ENCODE measurements around the gene NSMF.

NSMF gene

DNA sequence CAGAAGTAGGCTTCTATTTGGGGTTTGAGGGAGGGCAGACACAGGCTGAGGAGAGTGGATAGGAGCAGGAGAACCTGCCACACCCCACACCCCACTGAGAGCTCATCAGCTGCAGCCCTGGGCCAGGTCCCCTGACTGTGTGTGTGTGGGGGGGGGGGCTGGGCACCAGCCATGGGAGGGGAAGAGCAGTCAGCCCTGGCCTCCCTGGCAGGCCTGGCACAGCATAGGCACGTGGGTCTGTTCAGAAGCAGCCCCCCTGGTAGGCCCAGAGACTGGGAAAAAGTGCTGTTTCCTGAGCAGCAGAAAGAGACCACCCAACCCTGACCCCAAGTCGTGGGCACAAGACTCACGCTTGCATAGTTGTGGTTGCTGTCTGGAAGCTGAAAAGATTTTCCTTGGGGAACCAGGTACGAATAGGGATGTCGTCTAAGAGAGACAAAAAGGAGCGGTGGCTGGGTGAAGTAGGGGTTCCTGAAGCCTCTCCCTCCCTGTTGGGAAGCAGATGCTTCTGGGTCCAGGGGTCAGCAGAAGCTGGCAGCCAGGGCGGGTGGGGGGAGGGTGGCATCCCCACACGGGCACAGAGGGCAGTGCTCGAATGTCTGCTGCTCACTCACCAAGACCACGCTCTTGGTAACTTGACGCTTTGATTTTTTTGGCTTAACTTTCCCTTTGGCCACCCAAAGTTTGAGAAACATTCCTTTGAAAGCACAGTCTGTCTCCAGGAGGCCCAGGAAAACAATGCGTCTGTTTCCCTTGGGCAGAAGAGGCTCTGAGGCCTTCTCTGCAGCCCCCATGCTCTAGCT lies 2.9 kb downstream of the NSMF start:
- WGBS (ENCODE audit: insufficient coverage): 97% methylated on average over 11 of the region's 12 CpGs
- Histone ChIP-seq H3K27ac (ENCODE audit: insufficient read depth in 1 of 2, low read depth in 1 of 2, low read length in 2 of 2, poor library complexity in 1 of 2, severe bottlenecking in 2 of 2) (no peak overlapping the region), H3K9me3 (ENCODE audit: control extremely low read depth in 1 of 5, control insufficient read depth in 4 of 5, insufficient read depth in 2 of 5, low read depth in 1 of 5, low read length in 4 of 5) (no peaks in the 10 kb centered on the region), H3K4me1 (ENCODE audit: control extremely low read depth in 1 of 4, control insufficient read depth in 4 of 4, insufficient read depth in 4 of 4, low read length in 3 of 4) (peaks cover 0 to 66% (median 59%) of the 10 kb centered on the region in 4 experiments), H3K36me3 (ENCODE audit: control insufficient read depth in 4 of 4, insufficient read depth in 4 of 4, low read length in 3 of 4) (peaks cover 0 to 37% (median under 1%) of the 10 kb centered on the region in 4 experiments), H3K4me3 (ENCODE audit: control insufficient read depth in 1 of 7, extremely low read depth in 1 of 7, insufficient read depth in 4 of 7, low read depth in 2 of 7, low read length in 6 of 7) (no peak overlapping the region), H3K27me3 (replicated peaks in 2 of 5; ENCODE audit: control insufficient read depth in 4 of 5, insufficient read depth in 5 of 5, low read length in 4 of 5) (no peaks in the 10 kb centered on the region)
- ChIA-PET CTCF (interaction anchor here (2.0 kb wide), 1 partner anchor 13 kb away, joined by 4 read pairs; no protein-coding TSS in a partner anchor), POLR2A (no interaction called here)
- no peak for DNase-seq

DNA sequence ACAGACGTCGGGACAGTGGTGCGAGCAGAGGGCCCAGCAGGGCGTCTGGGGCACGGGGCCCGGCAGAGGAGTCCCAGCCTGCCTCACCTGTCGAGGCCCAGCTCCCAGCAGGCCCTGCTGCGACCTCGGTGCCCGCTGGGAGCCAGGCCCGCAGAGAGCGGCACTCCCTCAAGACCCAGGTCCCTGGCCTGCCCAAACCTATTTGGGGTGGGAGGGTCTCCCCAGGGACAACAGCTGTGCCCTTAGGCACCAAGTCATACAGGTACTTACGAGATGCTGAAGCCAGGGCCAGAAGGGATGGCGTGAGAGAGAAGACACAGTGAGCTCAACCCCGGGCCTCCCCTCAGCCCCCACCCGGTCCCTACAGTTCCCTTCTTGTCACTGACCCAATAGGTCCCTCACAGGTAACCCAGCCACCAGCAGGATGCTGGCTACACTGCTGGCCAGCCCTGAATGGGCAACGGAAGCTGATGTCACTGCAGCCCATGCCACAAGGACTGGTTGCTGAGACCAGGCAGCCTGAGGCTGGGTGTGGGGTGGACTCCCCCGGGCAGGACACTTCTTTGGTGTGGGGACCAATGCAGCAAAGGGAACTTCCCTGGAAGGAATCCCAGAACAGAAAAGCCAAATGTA lies 3.7 kb downstream of the NSMF start:
- H3K27ac ChIP-seq (ENCODE audit: insufficient read depth in 1 of 2, low read depth in 1 of 2, low read length in 2 of 2, poor library complexity in 1 of 2, severe bottlenecking in 2 of 2): no peak overlapping the region
- H3K9me3 ChIP-seq (ENCODE audit: control extremely low read depth in 1 of 5, control insufficient read depth in 4 of 5, insufficient read depth in 2 of 5, low read depth in 1 of 5, low read length in 4 of 5): no peaks in the 10 kb centered on the region
- POLR2A ChIA-PET: no interaction called here
- H3K36me3 ChIP-seq (ENCODE audit: control insufficient read depth in 4 of 4, insufficient read depth in 4 of 4, low read length in 3 of 4): peaks cover 0 to 37% (median under 1%) of the 10 kb centered on the region in 4 experiments
- CTCF ChIA-PET: interaction anchor here (2.0 kb wide), 1 partner anchor 14 kb away, joined by 4 read pairs; no protein-coding TSS in a partner anchor
- no peak for DNase-seq
- H3K4me1 ChIP-seq (ENCODE audit: control extremely low read depth in 1 of 4, control insufficient read depth in 4 of 4, insufficient read depth in 4 of 4, low read length in 3 of 4): peaks cover 0 to 58% (median 53%) of the 10 kb centered on the region in 4 experiments
- H3K27me3 ChIP-seq (replicated peaks in 2 of 5; ENCODE audit: control insufficient read depth in 4 of 5, insufficient read depth in 5 of 5, low read length in 4 of 5): no peaks in the 10 kb centered on the region
- WGBS (ENCODE audit: insufficient coverage): 95% methylated on average over 12 of the region's 18 CpGs
- H3K4me3 ChIP-seq (ENCODE audit: control insufficient read depth in 1 of 7, extremely low read depth in 1 of 7, insufficient read depth in 4 of 7, low read depth in 2 of 7, low read length in 6 of 7): no peak overlapping the region

DNA sequence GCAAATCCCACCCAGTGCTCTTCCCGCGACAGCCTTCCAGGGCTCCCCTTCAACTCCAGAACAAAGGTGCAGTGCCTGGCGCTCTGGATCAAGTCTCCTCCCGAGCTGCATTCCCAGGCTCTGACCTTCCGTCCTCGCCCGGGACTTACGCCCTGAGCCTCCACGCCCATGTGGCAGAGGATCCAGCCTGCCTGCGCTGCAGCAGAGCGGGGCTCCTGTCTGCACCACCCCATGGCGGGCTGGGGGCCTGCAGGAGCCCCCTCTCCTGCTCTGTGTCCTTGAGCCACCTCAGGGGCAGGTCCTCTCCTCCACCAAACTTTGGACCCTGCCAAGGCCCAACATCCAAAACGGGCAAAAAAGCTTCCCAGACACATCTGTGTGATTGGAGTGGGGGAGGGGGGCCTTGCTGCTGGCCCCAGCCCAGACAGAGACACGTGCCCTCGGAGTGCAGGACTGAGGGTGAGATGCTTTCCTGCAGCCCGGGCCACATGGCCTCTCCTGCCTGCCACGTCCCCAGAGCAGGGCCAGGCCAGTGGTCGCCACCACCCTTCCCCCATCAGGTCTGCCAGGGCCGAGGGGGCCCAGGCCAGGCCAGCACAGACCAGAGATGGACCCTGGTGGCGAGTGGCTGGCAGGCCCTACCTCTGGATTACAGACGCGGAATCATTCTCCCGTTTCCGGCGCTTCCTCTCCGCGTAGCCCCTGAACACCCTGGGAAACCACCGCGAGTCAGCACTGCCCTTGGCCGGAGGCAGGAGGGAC lies 4.4 kb downstream of the NSMF start:
- H3K27me3 ChIP-seq (replicated peaks in 2 of 5; ENCODE audit: control insufficient read depth in 4 of 5, insufficient read depth in 5 of 5, low read length in 4 of 5): no peaks in the 10 kb centered on the region
- no peaks in the 10 kb centered on the region for H3K9me3 ChIP-seq (ENCODE audit: control extremely low read depth in 1 of 5, control insufficient read depth in 4 of 5, insufficient read depth in 2 of 5, low read depth in 1 of 5, low read length in 4 of 5)
- WGBS (ENCODE audit: insufficient coverage): 74% methylated on average over 27 of the region's 30 CpGs
- H3K4me1 ChIP-seq (ENCODE audit: control extremely low read depth in 1 of 4, control insufficient read depth in 4 of 4, insufficient read depth in 4 of 4, low read length in 3 of 4): peaks cover 0 to 53% (median 48%) of the 10 kb centered on the region in 4 experiments
- POLR2A ChIA-PET: no interaction called here
- H3K4me3 ChIP-seq (ENCODE audit: control insufficient read depth in 1 of 7, extremely low read depth in 1 of 7, insufficient read depth in 4 of 7, low read depth in 2 of 7, low read length in 6 of 7): peak overlapping the region in 6 of 7 experiments; percentile 40 to 79 (median 61)
- CTCF ChIA-PET: interaction anchor here (2.0 kb wide), 1 partner anchor 15 kb away, joined by 4 read pairs; no protein-coding TSS in a partner anchor
- peak in 1 of 3 donors; percentile 39 for DNase-seq
- no peak overlapping the region for H3K27ac ChIP-seq (ENCODE audit: insufficient read depth in 1 of 2, low read depth in 1 of 2, low read length in 2 of 2, poor library complexity in 1 of 2, severe bottlenecking in 2 of 2)
- peaks cover 0 to 40% (median under 1%) of the 10 kb centered on the region in 4 experiments for H3K36me3 ChIP-seq (ENCODE audit: control insufficient read depth in 4 of 4, insufficient read depth in 4 of 4, low read length in 3 of 4)

DNA sequence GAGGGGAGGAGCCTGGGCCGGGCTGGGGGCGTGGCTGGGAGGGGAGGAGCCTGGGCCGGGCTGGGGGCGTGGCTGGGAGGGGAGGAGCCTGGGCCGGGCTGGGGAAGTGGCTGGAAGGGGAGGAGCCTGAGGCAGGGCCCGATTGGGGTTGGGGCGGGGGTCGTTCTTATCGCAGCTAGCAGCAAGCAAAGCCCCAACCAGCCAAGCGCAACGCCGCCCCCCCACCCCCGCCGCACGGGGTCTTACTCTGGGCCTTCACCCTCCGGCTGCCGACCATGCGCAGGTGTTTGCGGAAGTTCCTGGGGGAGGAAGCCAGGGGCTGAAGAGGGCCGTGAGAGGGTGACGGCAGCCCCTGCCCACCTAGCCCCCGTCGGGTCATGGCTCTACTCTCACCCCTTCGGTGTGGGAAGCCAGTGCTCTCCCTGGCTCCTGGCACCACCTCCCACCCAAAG lies 5.0 kb downstream of the NSMF start:
- ChIA-PET CTCF (interaction anchor here (1.0 to 2.1 kb wide), 2 partner anchors 11 to 168 kb away, joined by 3 to 5 read pairs; no protein-coding TSS in a partner anchor), POLR2A (no interaction called here)
- peaks cover 0 to 47% (median 42%) of the 10 kb centered on the region in 4 experiments for H3K4me1 ChIP-seq (ENCODE audit: control extremely low read depth in 1 of 4, control insufficient read depth in 4 of 4, insufficient read depth in 4 of 4, low read length in 3 of 4)
- peaks cover 0 to 46% (median 5%) of the 10 kb centered on the region in 4 experiments for H3K36me3 ChIP-seq (ENCODE audit: control insufficient read depth in 4 of 4, insufficient read depth in 4 of 4, low read length in 3 of 4)
- H3K4me3 ChIP-seq (ENCODE audit: control insufficient read depth in 1 of 7, extremely low read depth in 1 of 7, insufficient read depth in 4 of 7, low read depth in 2 of 7, low read length in 6 of 7): peak overlapping the region in 6 of 7 experiments; percentile 40 to 79 (median 61)
- H3K9me3 ChIP-seq (ENCODE audit: control extremely low read depth in 1 of 5, control insufficient read depth in 4 of 5, insufficient read depth in 2 of 5, low read depth in 1 of 5, low read length in 4 of 5): no peaks in the 10 kb centered on the region
- 0% methylated on average over 12 of the region's 24 CpGs for WGBS (ENCODE audit: insufficient coverage)
- no peak overlapping the region for H3K27ac ChIP-seq (ENCODE audit: insufficient read depth in 1 of 2, low read depth in 1 of 2, low read length in 2 of 2, poor library complexity in 1 of 2, severe bottlenecking in 2 of 2)
- H3K27me3 ChIP-seq (replicated peaks in 2 of 5; ENCODE audit: control insufficient read depth in 4 of 5, insufficient read depth in 5 of 5, low read length in 4 of 5): no peaks in the 10 kb centered on the region
- DNase-seq: peak; percentile 40 to 80 (median 71)

DNA sequence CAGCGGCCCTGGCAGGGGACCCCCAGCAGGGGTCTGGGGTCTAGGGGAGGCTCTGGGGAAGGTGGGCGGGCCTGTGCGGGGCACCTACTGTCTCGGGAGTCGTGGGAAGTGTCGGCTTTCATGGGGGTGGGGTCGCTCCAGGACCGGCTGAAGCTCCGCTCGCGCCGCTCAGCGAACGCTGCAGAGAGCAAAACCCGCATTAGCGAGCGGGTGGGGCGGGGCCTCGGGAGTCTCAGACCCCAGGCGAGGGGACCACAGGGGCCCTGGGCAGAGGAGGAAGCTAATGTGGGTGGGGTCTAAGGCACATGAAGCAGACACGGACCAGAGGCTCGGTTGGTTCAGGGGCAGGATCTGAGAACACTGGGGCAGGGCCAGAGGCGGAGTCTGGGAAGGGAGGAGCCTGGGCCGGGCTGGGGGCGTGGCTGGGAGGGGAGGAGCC lies 5.5 kb downstream of the NSMF start:
- Histone ChIP-seq H3K9me3 (ENCODE audit: control extremely low read depth in 1 of 5, control insufficient read depth in 4 of 5, insufficient read depth in 2 of 5, low read depth in 1 of 5, low read length in 4 of 5) (no peaks in the 10 kb centered on the region), H3K27ac (ENCODE audit: insufficient read depth in 1 of 2, low read depth in 1 of 2, low read length in 2 of 2, poor library complexity in 1 of 2, severe bottlenecking in 2 of 2) (no peak overlapping the region), H3K36me3 (ENCODE audit: control insufficient read depth in 4 of 4, insufficient read depth in 4 of 4, low read length in 3 of 4) (peaks cover 0 to 50% (median 8%) of the 10 kb centered on the region in 4 experiments), H3K4me1 (ENCODE audit: control extremely low read depth in 1 of 4, control insufficient read depth in 4 of 4, insufficient read depth in 4 of 4, low read length in 3 of 4) (peaks cover 0 to 46% (median 39%) of the 10 kb centered on the region in 4 experiments), H3K27me3 (replicated peaks in 2 of 5; ENCODE audit: control insufficient read depth in 4 of 5, insufficient read depth in 5 of 5, low read length in 4 of 5) (no peaks in the 10 kb centered on the region), H3K4me3 (ENCODE audit: control insufficient read depth in 1 of 7, extremely low read depth in 1 of 7, insufficient read depth in 4 of 7, low read depth in 2 of 7, low read length in 6 of 7) (peak overlapping the region in 5 of 7 experiments; percentile 13 to 68 (median 48))
- ChIA-PET POLR2A (interaction anchor here (0.7 kb wide), 1 partner anchor 31 kb away, joined by 3 read pairs; the partner anchor contains the start of genes EXD3 and NOXA1), CTCF (interaction anchor here (1.0 to 2.1 kb wide), 2 partner anchors 10 to 167 kb away, joined by 3 to 5 read pairs; no protein-coding TSS in a partner anchor)
- DNase-seq: peak; percentile 88 to 94 (median 94)
- 28% methylated on average over 18 of the region's 25 CpGs for WGBS (ENCODE audit: insufficient coverage)

DNA sequence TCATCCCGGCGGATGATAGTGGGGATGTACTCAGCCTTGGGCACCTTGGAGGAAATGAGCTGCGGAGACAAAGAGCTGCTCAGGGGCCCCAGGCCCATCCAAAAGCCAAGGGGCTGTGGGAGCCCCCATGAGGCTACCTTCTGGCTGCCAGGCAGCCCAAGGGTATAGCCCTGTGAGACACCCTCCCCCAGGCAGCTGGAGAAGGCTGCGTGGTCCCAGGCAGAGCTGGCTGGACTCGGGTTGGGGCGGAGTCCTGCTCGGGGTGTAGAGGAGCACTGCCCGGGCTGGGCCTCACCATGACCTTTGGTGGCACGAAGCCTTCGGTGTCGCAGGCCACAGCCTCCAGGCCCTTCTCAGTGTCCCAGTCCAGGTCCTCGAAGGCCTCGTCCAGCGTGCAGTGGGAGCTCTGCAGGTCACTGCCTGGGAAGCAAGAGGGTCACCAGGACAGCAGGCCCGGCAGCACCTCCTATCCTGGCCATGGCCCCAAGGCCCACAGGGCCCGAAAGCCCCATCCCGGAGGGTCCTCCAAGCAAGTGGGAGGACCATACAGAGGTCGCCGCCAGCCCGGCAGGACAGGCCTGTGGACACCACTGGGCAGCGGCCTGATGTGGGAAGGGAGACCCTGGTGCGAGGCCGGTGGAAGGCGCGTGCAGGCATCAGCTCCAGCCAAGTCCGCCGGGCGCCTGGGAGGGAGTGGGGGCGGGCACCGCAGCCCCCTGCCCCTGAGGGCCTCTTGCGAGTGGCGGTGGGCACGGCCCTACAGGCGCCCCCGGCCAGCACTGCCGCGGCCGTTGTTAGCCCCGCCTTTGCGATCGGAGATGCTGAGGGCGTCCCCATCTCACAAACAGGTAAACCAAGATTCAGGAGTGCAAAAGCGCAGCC lies 6.1 kb downstream of the NSMF start:
- peak overlapping the region in 5 of 7 experiments; percentile 13 to 68 (median 48) for H3K4me3 ChIP-seq (ENCODE audit: control insufficient read depth in 1 of 7, extremely low read depth in 1 of 7, insufficient read depth in 4 of 7, low read depth in 2 of 7, low read length in 6 of 7)

More for the DNA sequence above, 6.1 kb downstream of the NSMF start:
- H3K36me3 ChIP-seq (ENCODE audit: control insufficient read depth in 4 of 4, insufficient read depth in 4 of 4, low read length in 3 of 4): peaks cover 0 to 57% (median 8%) of the 10 kb centered on the region in 4 experiments
- CTCF ChIA-PET: interaction anchor here (0.9 to 2.1 kb wide), 3 partner anchors 9 to 167 kb away, joined by 3 to 5 read pairs (median 3); no protein-coding TSS in a partner anchor
- WGBS (ENCODE audit: insufficient coverage): 91% methylated on average over 40 of the region's 43 CpGs
- no peaks in the 10 kb centered on the region for H3K9me3 ChIP-seq (ENCODE audit: control extremely low read depth in 1 of 5, control insufficient read depth in 4 of 5, insufficient read depth in 2 of 5, low read depth in 1 of 5, low read length in 4 of 5)
- POLR2A ChIA-PET: interaction anchor here (0.7 kb wide), 1 partner anchor 30 kb away, joined by 3 read pairs; the partner anchor contains the start of genes EXD3 and NOXA1
- no peak for DNase-seq
- no peaks in the 10 kb centered on the region for H3K27me3 ChIP-seq (replicated peaks in 2 of 5; ENCODE audit: control insufficient read depth in 4 of 5, insufficient read depth in 5 of 5, low read length in 4 of 5)
- H3K27ac ChIP-seq (ENCODE audit: insufficient read depth in 1 of 2, low read depth in 1 of 2, low read length in 2 of 2, poor library complexity in 1 of 2, severe bottlenecking in 2 of 2): no peak overlapping the region
- H3K4me1 ChIP-seq (ENCODE audit: control extremely low read depth in 1 of 4, control insufficient read depth in 4 of 4, insufficient read depth in 4 of 4, low read length in 3 of 4): peaks cover 0 to 40% (median 33%) of the 10 kb centered on the region in 4 experiments

All from common myeloid progenitor, CD34-positive (primary cell).